ENCODE results near the gene LUZP1.

Gene LUZP1

GRCh38 chr1:23188434-23188884, 19.8 kb upstream of the LUZP1 start:
- DNase-seq, result no peak

GRCh38 chr1:23187637-23188036, 19.0 kb upstream of the LUZP1 start:
- no peak for DNase-seq

GRCh38 chr1:23185381-23185780, 16.7 kb upstream of the LUZP1 start:
- no peak for DNase-seq

GRCh38 chr1:23184212-23184934, 15.7 kb upstream of the LUZP1 start:
- DNase-seq, result no peak

- DNase-seq, result no peak
These were observed 11.2 kb upstream of the LUZP1 start for GRCh38 chr1:23179862-23180261.

GRCh38 chr1:23178950-23179349, 10.3 kb upstream of the LUZP1 start:
- no peak for DNase-seq

- no peak for DNase-seq
These were observed 9.8 kb upstream of the LUZP1 start for GRCh38 chr1:23178414-23178813.

GRCh38 chr1:23177438-23178380, 9.1 kb upstream of the LUZP1 start:
- peak; percentile 56 for DNase-seq

- no peak for DNase-seq
These were observed 8.4 kb upstream of the LUZP1 start for GRCh38 chr1:23177031-23177430.

GRCh38 chr1:23174426-23175110, 5.9 kb upstream of the LUZP1 start:
- no peak for DNase-seq

GRCh38 chr1:23171181-23171755, 2.6 kb upstream of the LUZP1 start:
- DNase-seq, result no peak

- DNase-seq, result peak; percentile 13
These were observed 1.2 kb upstream of the LUZP1 start for GRCh38 chr1:23169727-23170335.

GRCh38 chr1:23169195-23169575, 529 bp upstream of the LUZP1 start:
- DNase-seq, result no peak

GRCh38 chr1:23168079-23168444, 594 bp downstream of the LUZP1 start:
- DNase-seq, result peak; percentile 15

- DNase-seq, result peak; percentile 15
These were observed 1.1 kb downstream of the LUZP1 start for GRCh38 chr1:23167353-23168078.

GRCh38 chr1:23166854-23167253, 1.8 kb downstream of the LUZP1 start:
- DNase-seq, result no peak

GRCh38 chr1:23163395-23163794, 5.3 kb downstream of the LUZP1 start:
- no peak for DNase-seq

- DNase-seq, result no peak
These were observed 8.4 kb downstream of the LUZP1 start for GRCh38 chr1:23159963-23160877.

- no peak for DNase-seq
These were observed 11.7 kb downstream of the LUZP1 start for GRCh38 chr1:23156940-23157339.

- DNase-seq, result no peak
These were observed 15.5 kb downstream of the LUZP1 start for GRCh38 chr1:23152966-23153684.

Measured in stimulated activated CD4-positive, alpha-beta T cell treated with anti-CD3 and anti-CD28 coated beads, Interleukin-1b, Interleukin-23, amount 100 ng/mL, for 48 hours (primary cell).